Measurements from ENCODE around the gene ERVMER34-1.

- TF ChIP-seq CTCF (IDR thresholded peaks at IDR 0.05) (no peak), POLR2A (IDR thresholded peaks at IDR 0.05) (no peak)
Observed at GRCh38 chr4:52752936-52753335, 1.7 kb upstream of the ERVMER34-1 start.

All from body of pancreas (tissue), 4 donors.